MG63 (cell line): ENCODE data around the gene SPARCL1. TPM values are rescaled to one million over a fixed set of nuclear protein-coding genes. Genes with fewer than 3 reads are reported as not detected.
A peak's percentile ranks its signal among the peaks of the same experiment; 100 is the strongest.
"Not testable (repeated sequence)": the region's sequence is repeated elsewhere in the genome, so short reads cannot be mapped to it uniquely, and the experiment has no call there.

Experiments
- DNase-seq: peaks from one replicate; pipeline ENCODE4 v3.0.0-alpha.2; 2020
- H3K27me3 ChIP-seq: fragments of 250-450 bp; sonication (Bioruptor Pico); 2 replicates; pipeline ENCODE4 v1.5.1; 2020; ENCODE audit warnings: mild to moderate bottlenecking, moderate library complexity
- H3K36me3 ChIP-seq: fragments of 250-450 bp; sonication (Bioruptor Pico); 2 replicates; pipeline ENCODE4 v1.5.1; 2020; ENCODE audit warnings: mild to moderate bottlenecking, moderate library complexity
- H3K4me3 ChIP-seq: fragments of 250-450 bp; sonication (Bioruptor Pico); 2 replicates; pipeline ENCODE4 v1.5.1; 2020; ENCODE audit warnings: mild to moderate bottlenecking, moderate library complexity
- H3K9me3 ChIP-seq: fragments of 250-450 bp; sonication (Bioruptor Pico); 2 replicates; pipeline ENCODE4 v1.5.1; 2020; ENCODE audit warnings: mild to moderate bottlenecking, moderate library complexity
- total RNA-seq: library from RNA; depleted of rRNA; stranded (reverse); fragments of >200 nt; shearing (Covaris generic); gene quantifications from 2 replicates; pipeline ENCODE4 v1.2.3, GENCODE V29; 2014; ENCODE audit warnings: low replicate concordance; rRNA removed

Gene SPARCL1
- total RNA-seq = not detected in 2 replicates

- Histone ChIP-seq H3K27me3 (no peaks in the 10 kb centered on the region), H3K4me3 (no peak within 1 kb of the TSS), H3K36me3 (no peaks in the 10 kb centered on the region), H3K9me3 (no peaks in the 10 kb centered on the region)
- no peak for DNase-seq
Observed at GRCh38 chr4:87529187-87529586, at the start of gene SPARCL1. Gene SPARCL1 (minus strand): TSS chr4:87529376. CDS start chr4:87499574, 29,802 bp downstream.

- no peak for DNase-seq
- Histone ChIP-seq H3K4me3 (no peak overlapping the region), H3K9me3 (no peaks in the 10 kb centered on the region), H3K36me3 (no peaks in the 10 kb centered on the region), H3K27me3 (no peaks in the 10 kb centered on the region)
Observed at GRCh38 chr4:87575983-87576382, 46.8 kb upstream of the SPARCL1 start.

- no peak for DNase-seq
- H3K4me3 ChIP-seq = no peak overlapping the region
- no peaks in the 10 kb centered on the region for H3K36me3 ChIP-seq
- no peaks in the 10 kb centered on the region for H3K9me3 ChIP-seq
- H3K27me3 ChIP-seq = no peaks in the 10 kb centered on the region
Observed at GRCh38 chr4:87575408-87575807, 46.2 kb upstream of the SPARCL1 start.

- no peak for DNase-seq
Observed at GRCh38 chr4:87574996-87575395, 45.8 kb upstream of the SPARCL1 start.

GRCh38 chr4:87574376-87574775 is 45.2 kb upstream of the SPARCL1 start:
- DNase-seq, H3K9me3 ChIP-seq, H3K4me3 ChIP-seq, H3K27me3 ChIP-seq, H3K36me3 ChIP-seq: not testable (repeated sequence)

More at GRCh38 chr4:87574996-87575395, 45.8 kb upstream of the SPARCL1 start:
- Histone ChIP-seq H3K4me3 (no peak overlapping the region), H3K9me3 (no peaks in the 10 kb centered on the region), H3K36me3 (no peaks in the 10 kb centered on the region), H3K27me3 (no peaks in the 10 kb centered on the region)

GRCh38 chr4:87570290-87570805 is 41.2 kb upstream of the SPARCL1 start:
- H3K4me3 ChIP-seq = no peak overlapping the region
- DNase-seq = no peak
- no peaks in the 10 kb centered on the region for H3K36me3 ChIP-seq

GRCh38 chr4:87567191-87567590 is 38.0 kb upstream of the SPARCL1 start:
- Histone ChIP-seq H3K4me3 (no peak overlapping the region), H3K27me3 (no peaks in the 10 kb centered on the region), H3K9me3 (no peaks in the 10 kb centered on the region), H3K36me3 (no peaks in the 10 kb centered on the region)
- DNase-seq = no peak

More at GRCh38 chr4:87570290-87570805, 41.2 kb upstream of the SPARCL1 start:
- no peaks in the 10 kb centered on the region for H3K9me3 ChIP-seq
- no peaks in the 10 kb centered on the region for H3K27me3 ChIP-seq

GRCh38 chr4:87566276-87566675 is 37.1 kb upstream of the SPARCL1 start:
- no peak for DNase-seq
- no peaks in the 10 kb centered on the region for H3K27me3 ChIP-seq
- no peak overlapping the region for H3K4me3 ChIP-seq
- H3K9me3 ChIP-seq = no peaks in the 10 kb centered on the region
- H3K36me3 ChIP-seq = no peaks in the 10 kb centered on the region

- no peaks in the 10 kb centered on the region for H3K27me3 ChIP-seq
- DNase-seq = no peak
- H3K36me3 ChIP-seq = no peaks in the 10 kb centered on the region
- no peak overlapping the region for H3K4me3 ChIP-seq
- H3K9me3 ChIP-seq = no peaks in the 10 kb centered on the region
Observed at GRCh38 chr4:87565746-87566145, 36.6 kb upstream of the SPARCL1 start.

GRCh38 chr4:87560802-87561201 is 31.6 kb upstream of the SPARCL1 start:
- H3K4me3 ChIP-seq = no peak overlapping the region
- H3K9me3 ChIP-seq = no peaks in the 10 kb centered on the region; the same call in 1 of the 2 replicates
- H3K36me3 ChIP-seq = no peaks in the 10 kb centered on the region
- no peak for DNase-seq
- H3K27me3 ChIP-seq = no peaks in the 10 kb centered on the region

- Histone ChIP-seq H3K4me3 (no peak overlapping the region), H3K27me3 (no peaks in the 10 kb centered on the region), H3K9me3 (no peaks in the 10 kb centered on the region; the same call in 1 of the 2 replicates), H3K36me3 (no peaks in the 10 kb centered on the region)
- no peak for DNase-seq
Observed at GRCh38 chr4:87559090-87559837, 30.1 kb upstream of the SPARCL1 start.

- no peak for DNase-seq
- H3K36me3 ChIP-seq = no peaks in the 10 kb centered on the region
- no peaks in the 10 kb centered on the region for H3K27me3 ChIP-seq
- no peak overlapping the region for H3K4me3 ChIP-seq
- H3K9me3 ChIP-seq = no peaks in the 10 kb centered on the region; the same call in 1 of the 2 replicates
Observed at GRCh38 chr4:87557348-87557747, 28.2 kb upstream of the SPARCL1 start.

- DNase-seq = peak; percentile 81
- Histone ChIP-seq H3K27me3 (no peaks in the 10 kb centered on the region), H3K9me3 (no peaks in the 10 kb centered on the region; the same call in 1 of the 2 replicates), H3K4me3 (no peak overlapping the region), H3K36me3 (no peaks in the 10 kb centered on the region)
Observed at GRCh38 chr4:87555773-87556619, 26.8 kb upstream of the SPARCL1 start.

GRCh38 chr4:87553182-87553581 is 24.0 kb upstream of the SPARCL1 start:
- DNase-seq = no peak
- H3K9me3 ChIP-seq = no peaks in the 10 kb centered on the region; the same call in 1 of the 2 replicates
- H3K27me3 ChIP-seq = no peaks in the 10 kb centered on the region

GRCh38 chr4:87551361-87551760 is 22.2 kb upstream of the SPARCL1 start:
- no peak for DNase-seq
- H3K36me3 ChIP-seq = no peaks in the 10 kb centered on the region

More at GRCh38 chr4:87553182-87553581, 24.0 kb upstream of the SPARCL1 start:
- Histone ChIP-seq H3K4me3 (no peak overlapping the region), H3K36me3 (no peaks in the 10 kb centered on the region)

GRCh38 chr4:87547016-87547708 is 18.0 kb upstream of the SPARCL1 start:
- no peaks in the 10 kb centered on the region for H3K27me3 ChIP-seq
- no peak for DNase-seq
- no peak overlapping the region for H3K4me3 ChIP-seq
- H3K9me3 ChIP-seq = no peaks in the 10 kb centered on the region
- H3K36me3 ChIP-seq = no peaks in the 10 kb centered on the region

More at GRCh38 chr4:87551361-87551760, 22.2 kb upstream of the SPARCL1 start:
- Histone ChIP-seq H3K27me3 (no peaks in the 10 kb centered on the region), H3K9me3 (no peaks in the 10 kb centered on the region), H3K4me3 (no peak overlapping the region)
